Ovary (tissue), 9 donors: ENCODE results near the gene HIVEP3. TPM values are rescaled to one million over a fixed set of nuclear protein-coding genes. Genes with fewer than 3 reads are reported as not detected.

Experiments
- DNase-seq, 5 donors: peaks; one replicate each; pipeline ENCODE4 v3.0.0-alpha.2; 2019 to 2020
- H3K27ac ChIP-seq, 2 donors: fragments of 200-600 bp; one replicate each; pipeline versions ENCODE4 v1.5.1 to v1.8.0; 2019 to 2022
- H3K27me3 ChIP-seq: fragments of 200-600 bp; one replicate; pipeline ENCODE4 v1.8.0; 2022
- H3K36me3 ChIP-seq: fragments of 200-600 bp; sonication (generic); one replicate; pipeline ENCODE4 v1.5.1; 2019
- H3K4me1 ChIP-seq: one replicate; pipeline ENCODE4 v1.8.1; 2013; ENCODE audit warnings: mild to moderate bottlenecking, moderate library complexity; ENCODE audit not compliant: insufficient read depth
- H3K4me3 ChIP-seq: fragments of 200-600 bp; sonication (generic); one replicate; pipeline ENCODE4 v1.5.1; 2017
- H3K9me3 ChIP-seq, 2 donors: fragments of 200-600 bp in 1 of 2; sonication (generic) in 1 of 2; one replicate each; pipeline versions ENCODE4 v1.5.1 to v1.8.1; 2013 to 2019; ENCODE audit warnings: mild to moderate bottlenecking in 1 of 2, moderate library complexity in 1 of 2
- CTCF ChIP-seq, 3 donors: fragments of 450-650 bp in 2 of 3; fragments of 200-600 bp in 1 of 3; IDR thresholded peaks; one replicate each; pipeline versions ENCODE4 v1.5.1 to v1.8.0; 2016 to 2022; ENCODE audit warnings: antibody characterized with exemption in 3 of 3, mild to moderate bottlenecking in 1 of 3
- EP300 ChIP-seq: sonication (generic); formaldehyde crosslinking; IDR thresholded peaks from one replicate; pipeline ENCODE4 v1.6.1; 2017; ENCODE audit warnings: antibody characterized with exemption
- POLR2A ChIP-seq: fragments of 450-650 bp; IDR thresholded peaks from one replicate; pipeline ENCODE4 v1.6.1; 2017; ENCODE audit warnings: antibody characterized with exemption, mild to moderate bottlenecking, moderate library complexity
- WGBS, 3 donors: extraction: QIAGEN DNeasy Blood & Tissue Kit in 1 of 3; methylation state at CpG; one replicate each; pipeline versions ENCODE4 v1.1.5 to v1.1.7; 2013 to 2017; 5-methylcytosine and 5-hydroxymethylcytosine counted together
- intact Hi-C, 4 donors: fragments of 100-400 bp; cut with DNase I; formaldehyde crosslinking; loops; one replicate each; pipeline versions ENCODE4 v1.11.0 to v1.15.1; 2022 to 2023
- polyA plus RNA-seq, 2 donors: library from polyadenylated mRNA; stranded (reverse); fragments of 200-250 nt in 1 of 2; fragments of 350-450 nt in 1 of 2; fragmentation: Illumina TruSeq in 1 of 2; extraction: RNeasy Lipid Tissue Mini Kit (QIAGEN cat#74804) in 1 of 2; gene quantifications; one replicate each; pipeline ENCODE4 v1.2.3, GENCODE V29; 2013 to 2014
- total RNA-seq, 7 donors: library from RNA; depleted of rRNA in 2 of 7; stranded (reverse); fragments of >200 nt in 2 of 7; fragmentation: NEBNext Ultra II Directional in 3 of 7; extraction: Animal tissue kit (Norgen Biotek cat#: 25700) in 3 of 7; gene quantifications; one replicate each; pipeline versions ENCODE4 v1.1.0 to v1.2.4, GENCODE V29; 2016 to 2023
- donor health status: DM: no; HTN: no; CAD: no; lungs with moderate emphysema.
- donor health status: DM: no; HTN: no; CAD: no.
- donor health status: Bipolar disorder and iron deficiency.
- donor health status: DM: yes; HTN: yes; CAD: no.
- donor health status: DM: no; HTN: no; CAD: no.
- donor health status: DM: yes; HTN: yes; CAD: no.

The HIVEP3 gene
- total and polyA plus RNA-seq, 9 donors = 3.0 to 7.5 (median 5.2) TPM

- TF ChIP-seq POLR2A (no peak), CTCF (IDR thresholded peaks at IDR 0.05) (no peak), EP300 (no peak)
- H3K36me3 ChIP-seq = no peaks in the 10 kb centered on the region
- no peak overlapping the region for H3K4me3 ChIP-seq
- intact Hi-C loops = no loop called here
- H3K27me3 ChIP-seq = no peaks in the 10 kb centered on the region
- WGBS, 3 donors = 78 to 85% (median 83%) methylated on average over 16 to 17 of the region's 17 CpGs
- peak in 1 of 5 donors; percentile 43 for DNase-seq
- H3K4me1 ChIP-seq = peaks cover 6% of the 10 kb centered on the region
- H3K27ac ChIP-seq = peak overlapping the region; percentile 14 to 76
- no peaks in the 10 kb centered on the region for H3K9me3 ChIP-seq
These were observed 424.1 kb downstream of the HIVEP3 start for GRCh38 chr1:41494351-41495209.

- no peak for TF ChIP-seq CTCF (IDR thresholded peaks at IDR 0.05)
- no peak for TF ChIP-seq EP300
- TF ChIP-seq POLR2A = no peak
- Histone ChIP-seq H3K27me3 (no peaks in the 10 kb centered on the region), H3K36me3 (no peaks in the 10 kb centered on the region), H3K4me3 (no peak overlapping the region), H3K27ac (peak overlapping the region in 1 of 2 donors; percentile 16), H3K4me1 (peaks cover 6% of the 10 kb centered on the region), H3K9me3 (no peaks in the 10 kb centered on the region)
- intact Hi-C loops = no loop called here
- WGBS, 3 donors = 82 to 84% (median 82%) methylated on average over 9 of the region's 9 CpGs
- DNase-seq = peak in 2 of 5 donors; percentile 32 to 47
These were observed 424.9 kb downstream of the HIVEP3 start for GRCh38 chr1:41493626-41494350.

- WGBS, 3 donors = 71 to 93% (median 89%) methylated on average over 4 to 5 of the region's 5 CpGs
- peak in 3 of 5 donors; percentile 40 to 59 (median 49) for DNase-seq
- intact Hi-C loops = no loop called here
- H3K9me3 ChIP-seq = no peaks in the 10 kb centered on the region
- peaks cover 5% of the 10 kb centered on the region for H3K4me1 ChIP-seq
- no peaks in the 10 kb centered on the region for H3K36me3 ChIP-seq
- H3K27me3 ChIP-seq = no peaks in the 10 kb centered on the region
- no peak overlapping the region for H3K4me3 ChIP-seq
- no peak overlapping the region for H3K27ac ChIP-seq
- no peak for TF ChIP-seq POLR2A
- TF ChIP-seq CTCF (IDR thresholded peaks at IDR 0.05) = no peak
- TF ChIP-seq EP300 = no peak
These were observed 425.6 kb downstream of the HIVEP3 start for GRCh38 chr1:41493117-41493536.

- H3K27ac ChIP-seq = no peak overlapping the region
- no peak for DNase-seq
- no peaks in the 10 kb centered on the region for H3K27me3 ChIP-seq
These were observed 426.3 kb downstream of the HIVEP3 start for GRCh38 chr1:41492341-41492848.

More at GRCh38 chr1:41492341-41492848, 426.3 kb downstream of the HIVEP3 start:
- intact Hi-C loops = no loop called here
- no peaks in the 10 kb centered on the region for H3K9me3 ChIP-seq
- no peak overlapping the region for H3K4me3 ChIP-seq
- TF ChIP-seq EP300 (no peak), CTCF (IDR thresholded peaks at IDR 0.05) (no peak), POLR2A (no peak)
- WGBS, 3 donors = 84 to 92% (median 85%) methylated on average over 7 of the region's 7 CpGs
- H3K4me1 ChIP-seq = peaks cover 5% of the 10 kb centered on the region
- H3K36me3 ChIP-seq = no peaks in the 10 kb centered on the region
